Measurements from ENCODE around the gene CTU2.

- TF ChIP-seq CTCF (IDR thresholded peaks at IDR 0.05 in 8 of 11, conservative IDR thresholded peaks at IDR 0.05 in 3 of 11) = peak in 1 of 11 experiments; percentile 55
- TF ChIP-seq POLR2A (IDR thresholded peaks at IDR 0.05) = peak in 1 of 3 donors; percentile 76
- TF ChIP-seq POLR2AphosphoS5 (IDR thresholded peaks at IDR 0.05) = peak; percentile 94 to 97 (median 96)
Measured at GRCh38 chr16:88662843-88663606, 43.3 kb upstream of the CTU2 start, which contains the start of gene MVD.

All from spleen (tissue), 7 donors.